ENCODE measurements around the gene PMEPA1. TPM values are rescaled to one million over a fixed set of nuclear protein-coding genes. Genes with fewer than 3 reads are reported as not detected.

PMEPA1 gene
- total and polyA plus RNA-seq, 10 of the 15 experiments (the other 5 are each of a cell fraction or from before 2014, with no cell fraction given), result 0.02 to 0.10 (median 0.04) TPM; not detected in 3

- in situ Hi-C loops (cut with MboI), result no loop called here
- no peak for TF ChIP-seq RBBP5 (conservative IDR thresholded peaks at IDR 0.05)
- no peak for TF ChIP-seq KAT2A (conservative IDR thresholded peaks at IDR 0.05; ENCODE audit: control insufficient read depth, low read depth, low read length)
- no peak for TF ChIP-seq HDAC6 (IDR thresholded peaks at IDR 0.05; ENCODE audit: unreplicated experiment)
- no peak for TF ChIP-seq MEF2B (IDR thresholded peaks at IDR 0.05; ENCODE audit: partially characterized antibody, poor library complexity, severe bottlenecking)
- TF ChIP-seq CREM (IDR thresholded peaks at IDR 0.05; ENCODE audit: low read depth), result no peak
- no peak for TF ChIP-seq ZNF687 (IDR thresholded peaks at IDR 0.05)
- no peak for TF ChIP-seq HCFC1 (IDR thresholded peaks at IDR 0.05; ENCODE audit: low read length)
- TF ChIP-seq SIX5 (IDR thresholded peaks at IDR 0.05; ENCODE audit: low read depth, low read length, severe bottlenecking), result no peak
- TF ChIP-seq RB1 (IDR thresholded peaks at IDR 0.05; ENCODE audit: borderline replicate concordance), result no peak
- no peak for TF ChIP-seq LARP7 (IDR thresholded peaks at IDR 0.05)
- TF ChIP-seq, protein P1, sequence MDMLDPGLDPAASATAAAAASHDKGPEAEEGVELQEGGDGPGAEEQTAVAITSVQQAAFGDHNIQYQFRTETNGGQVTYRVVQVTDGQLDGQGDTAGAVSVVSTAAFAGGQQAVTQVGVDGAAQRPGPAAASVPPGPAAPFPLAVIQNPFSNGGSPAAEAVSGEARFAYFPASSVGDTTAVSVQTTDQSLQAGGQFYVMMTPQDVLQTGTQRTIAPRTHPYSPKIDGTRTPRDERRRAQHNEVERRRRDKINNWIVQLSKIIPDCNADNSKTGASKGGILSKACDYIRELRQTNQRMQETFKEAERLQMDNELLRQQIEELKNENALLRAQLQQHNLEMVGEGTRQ (IDR thresholded peaks at IDR 0.05; ENCODE audit: borderline replicate concordance, low read depth, low read length), result no peak
- no peak for TF ChIP-seq CHD4 (IDR thresholded peaks at IDR 0.05)
- no peak for TF ChIP-seq ZNF622 (IDR thresholded peaks at IDR 0.05)
- no peak for TF ChIP-seq POU2F2 (IDR thresholded peaks at IDR 0.05; ENCODE audit: borderline replicate concordance, low read depth, low read length)
- no peak for TF ChIP-seq ZNF384 (IDR thresholded peaks at IDR 0.05; ENCODE audit: borderline replicate concordance, low read depth, low read length)
- TF ChIP-seq, protein P2, sequence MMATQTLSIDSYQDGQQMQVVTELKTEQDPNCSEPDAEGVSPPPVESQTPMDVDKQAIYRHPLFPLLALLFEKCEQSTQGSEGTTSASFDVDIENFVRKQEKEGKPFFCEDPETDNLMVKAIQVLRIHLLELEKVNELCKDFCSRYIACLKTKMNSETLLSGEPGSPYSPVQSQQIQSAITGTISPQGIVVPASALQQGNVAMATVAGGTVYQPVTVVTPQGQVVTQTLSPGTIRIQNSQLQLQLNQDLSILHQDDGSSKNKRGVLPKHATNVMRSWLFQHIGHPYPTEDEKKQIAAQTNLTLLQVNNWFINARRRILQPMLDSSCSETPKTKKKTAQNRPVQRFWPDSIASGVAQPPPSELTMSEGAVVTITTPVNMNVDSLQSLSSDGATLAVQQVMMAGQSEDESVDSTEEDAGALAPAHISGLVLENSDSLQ (IDR thresholded peaks at IDR 0.05), result no peak
- no peak for TF ChIP-seq SUZ12 (IDR thresholded peaks at IDR 0.05; ENCODE audit: unreplicated experiment)
- no peak for TF ChIP-seq CREB1 (IDR thresholded peaks at IDR 0.05; ENCODE audit: low read depth)
- no peak for TF ChIP-seq ZBED1 (IDR thresholded peaks at IDR 0.05; ENCODE audit: borderline replicate concordance)
Observed at GRCh38 chr20:57701651-57702050, 8.2 kb downstream of the PMEPA1 start.

More at GRCh38 chr20:57701651-57702050, 8.2 kb downstream of the PMEPA1 start:
- DNase-seq (ENCODE audit: low read depth, low spot score) (no peak), FAIRE-seq (no peak), ATAC-seq (no peak)
- Histone ChIP-seq H2AFZ (ENCODE audit: control insufficient read depth, low read depth, low read length) (no peak overlapping the region), H4K20me1 (ENCODE audit: control insufficient read depth, insufficient read depth) (no peaks in the 10 kb centered on the region), H3K79me2 (ENCODE audit: control insufficient read depth, insufficient read depth, low read length) (no peaks in the 10 kb centered on the region), H3K4me3 (no peak overlapping the region), H3K9me3 (replicated peaks; ENCODE audit: control insufficient read depth, insufficient read depth, low read length) (no peaks in the 10 kb centered on the region), H3K27ac (ENCODE audit: control insufficient read depth, insufficient read depth) (no peak overlapping the region), H3K4me2 (ENCODE audit: control insufficient read depth, insufficient read depth) (no peak overlapping the region), H3K27me3 (replicated peaks in 1 of 2; ENCODE audit: control insufficient read depth in 2 of 2, insufficient read depth in 2 of 2, low read length in 1 of 2) (peaks cover 0 to 3% of the 10 kb centered on the region in 2 experiments; a peak in 2 of 4 replicates), H3K36me3 (ENCODE audit: control insufficient read depth in 2 of 2, insufficient read depth in 2 of 2, low read length in 1 of 2) (no peaks in the 10 kb centered on the region), H3K9ac (ENCODE audit: control insufficient read depth, insufficient read depth, low read length) (no peak overlapping the region), H3K4me1 (ENCODE audit: control insufficient read depth, insufficient read depth, low read length) (peaks cover 25% of the 10 kb centered on the region)
- 5% methylated on average over 7 of the region's 7 CpGs for WGBS (ENCODE audit: insufficient coverage, insufficient replicate concordance, low lambda C conversion rate, missing lambda C conversion rate)
- ChIA-PET SMC1A (ENCODE audit: uncharacterized antibody, unreplicated experiment) (interaction anchor here (1.1 to 1.4 kb wide), 3 partner anchors 15 to 480 kb away, joined by 3 read pairs; no protein-coding TSS in a partner anchor), RAD21 (ENCODE audit: unreplicated experiment) (no interaction called here), POLR2A (no interaction called here), CTCF (interaction anchor here (1.0 kb wide), 1 partner anchor 47 kb away, joined by 3 read pairs; no protein-coding TSS in a partner anchor)
- BruUV-seq (replicated peaks), result no TSS peak
- intact Hi-C loops (cut with micrococcal nuclease; ENCODE audit: unreplicated experiment), result no loop called here
